ENCODE results near the gene PPME1.

GRCh38 chr11:74179234-74180052 lies 8.4 kb downstream of the PPME1 start:
- TF ChIP-seq CTCF (conservative IDR thresholded peaks at IDR 0.05; ENCODE audit: low read length): no peak
- no peak for TF ChIP-seq EZH2phosphoT487 (IDR thresholded peaks at IDR 0.05; ENCODE audit: borderline replicate concordance, low read depth, low read length)
